ENCODE data around the gene STYX.

GRCh38 chr14:52693532-52693931 is 36.4 kb upstream of the STYX start:
- TF ChIP-seq CTCF (IDR thresholded peaks at IDR 0.05) (no peak), POLR2A (IDR thresholded peaks at IDR 0.05) (no peak)
